Thymus (tissue), 11 donors: ENCODE measurements around the gene NEU4. TPM values are rescaled to one million over a fixed set of nuclear protein-coding genes. Genes with fewer than 3 reads are reported as not detected.

ENCODE experiments used
- DNase-seq, 9 donors: peaks; one replicate each; pipeline ENCODE4 v3.0.0-alpha.2; 2013; ENCODE audit warnings: low spot score in 9 of 9, low read depth in 6 of 9, missing footprints in 1 of 9
- H3K27ac ChIP-seq, 2 donors: one replicate each; pipeline ENCODE4 v1.5.1; 2013; ENCODE audit warnings: control low read depth in 1 of 2, low read depth in 1 of 2, low read length in 1 of 2, mild to moderate bottlenecking in 1 of 2, moderate library complexity in 1 of 2
- H3K27me3 ChIP-seq, 2 donors: one replicate each; pipeline ENCODE4 v1.5.1; 2013; ENCODE audit warnings: low read length in 1 of 2; ENCODE audit not compliant: control insufficient read depth in 2 of 2, insufficient read depth in 1 of 2
- H3K36me3 ChIP-seq, 2 donors: one replicate each; pipeline ENCODE4 v1.5.1; 2013; ENCODE audit warnings: low read length in 1 of 2, mild to moderate bottlenecking in 1 of 2, moderate library complexity in 1 of 2; ENCODE audit not compliant: control insufficient read depth in 2 of 2, insufficient read depth in 2 of 2
- H3K4me1 ChIP-seq, 2 donors: one replicate each; pipeline ENCODE4 v1.5.1; 2013; ENCODE audit warnings: low read length in 2 of 2; ENCODE audit not compliant: control insufficient read depth in 2 of 2, insufficient read depth in 2 of 2
- H3K4me3 ChIP-seq, 2 donors: one replicate each; pipeline ENCODE4 v1.5.1; 2013; ENCODE audit warnings: low read length in 2 of 2, control low read depth in 1 of 2, mild to moderate bottlenecking in 1 of 2
- H3K9me3 ChIP-seq, 2 donors: one replicate each; pipeline ENCODE4 v1.5.1; 2013; ENCODE audit warnings: low read length in 1 of 2, mild to moderate bottlenecking in 1 of 2; ENCODE audit not compliant: control insufficient read depth in 2 of 2, insufficient read depth in 1 of 2
- WGBS: extraction: QIAGEN DNeasy Blood & Tissue Kit; methylation state at CpG from one replicate; pipeline ENCODE4 v1.1.7; 2013; 5-methylcytosine and 5-hydroxymethylcytosine counted together
- polyA plus RNA-seq: library from polyadenylated mRNA; stranded (reverse); fragments of 200-250 nt; gene quantifications from one replicate; pipeline ENCODE4 v1.2.3, GENCODE V29; 2013
- total RNA-seq: library from RNA; stranded (reverse); fragments of 120-200 nt; gene quantifications from one replicate; pipeline ENCODE4 v1.2.4, GENCODE V29; 2013
- donor health status: healthy.

NEU4 gene
- total and polyA plus RNA-seq, 2 donors = 0.05 to 1.1 TPM

- 66% methylated on average over 21 of the region's 21 CpGs for WGBS
- no peak overlapping the region for H3K27ac ChIP-seq
- H3K4me3 ChIP-seq = no peak overlapping the region
- no peak for DNase-seq
- H3K9me3 ChIP-seq = no peaks in the 10 kb centered on the region
- peaks cover 12 to 26% of the 10 kb centered on the region in 2 donors for H3K4me1 ChIP-seq
- no peaks in the 10 kb centered on the region for H3K27me3 ChIP-seq
- peaks cover 13 to 22% of the 10 kb centered on the region in 2 donors for H3K36me3 ChIP-seq
Measured at GRCh38 chr2:241854342-241855244, 45.6 kb downstream of the NEU4 start.

GRCh38 chr2:241855245-241855887 lies 46.4 kb downstream of the NEU4 start:
- Histone ChIP-seq H3K4me3 (no peak overlapping the region), H3K27ac (no peak overlapping the region), H3K4me1 (peaks cover 19 to 34% of the 10 kb centered on the region in 2 donors), H3K9me3 (no peaks in the 10 kb centered on the region), H3K36me3 (peaks cover 9 to 17% of the 10 kb centered on the region in 2 donors), H3K27me3 (no peaks in the 10 kb centered on the region)
- WGBS = 92% methylated on average over 18 of the region's 18 CpGs
- no peak for DNase-seq

GRCh38 chr2:241855888-241856422 lies 47.0 kb downstream of the NEU4 start:
- 95% methylated on average over 20 of the region's 20 CpGs for WGBS
- Histone ChIP-seq H3K27ac (no peak overlapping the region), H3K36me3 (peaks cover 7 to 11% of the 10 kb centered on the region in 2 donors), H3K27me3 (no peaks in the 10 kb centered on the region), H3K4me1 (peaks cover 25 to 40% of the 10 kb centered on the region in 2 donors), H3K9me3 (no peaks in the 10 kb centered on the region), H3K4me3 (no peak overlapping the region)
- DNase-seq = no peak

- Histone ChIP-seq H3K27ac (no peak overlapping the region), H3K27me3 (no peaks in the 10 kb centered on the region), H3K4me1 (peaks cover 32 to 50% of the 10 kb centered on the region in 2 donors), H3K9me3 (no peaks in the 10 kb centered on the region), H3K4me3 (peak overlapping the region in 1 of 2 donors; percentile 3), H3K36me3 (peaks cover 4 to 7% of the 10 kb centered on the region in 2 donors)
- DNase-seq = no peak
- WGBS = 96% methylated on average over 28 of the region's 28 CpGs
Measured at GRCh38 chr2:241857041-241857541, 48.1 kb downstream of the NEU4 start.

GRCh38 chr2:241857572-241858121 lies 48.7 kb downstream of the NEU4 start:
- DNase-seq = no peak
- H3K27me3 ChIP-seq = no peaks in the 10 kb centered on the region
- H3K4me1 ChIP-seq = peaks cover 35 to 55% of the 10 kb centered on the region in 2 donors
- no peak overlapping the region for H3K27ac ChIP-seq
- no peaks in the 10 kb centered on the region for H3K9me3 ChIP-seq
- peak overlapping the region; percentile 48 to 50 for H3K4me3 ChIP-seq
- WGBS = 96% methylated on average over 18 of the region's 18 CpGs
- peaks cover 2 to 4% of the 10 kb centered on the region in 2 donors for H3K36me3 ChIP-seq

- DNase-seq = peak in 4 of 9 donors; percentile 64 to 86 (median 76)
- 70% methylated on average over 28 of the region's 28 CpGs for WGBS
- peaks cover 0 to 6% of the 10 kb centered on the region in 2 donors for H3K27me3 ChIP-seq
- peaks cover 43 to 63% of the 10 kb centered on the region in 2 donors for H3K4me1 ChIP-seq
- peaks cover 0 to 4% of the 10 kb centered on the region in 2 donors for H3K36me3 ChIP-seq
- H3K27ac ChIP-seq = peak within 1 kb of the TSS; percentile 89 to 90
- peak within 1 kb of the TSS; percentile 48 to 50 for H3K4me3 ChIP-seq
- peaks cover 0 to 4% of the 10 kb centered on the region in 2 donors for H3K9me3 ChIP-seq
Measured at GRCh38 chr2:241858206-241859016, 49.4 kb downstream of the NEU4 start, which contains the start of gene PDCD1. Gene PDCD1 (minus strand): TSS chr2:241858894. CDS start chr2:241858838, 56 bp downstream.

- peak overlapping the region; percentile 89 to 90 for H3K27ac ChIP-seq
- peak in 2 of 9 donors; percentile 41 to 69 for DNase-seq
- peaks cover 47 to 69% of the 10 kb centered on the region in 2 donors for H3K4me1 ChIP-seq
- peaks cover 0 to 8% of the 10 kb centered on the region in 2 donors for H3K27me3 ChIP-seq
- H3K4me3 ChIP-seq = peak overlapping the region; percentile 48 to 50
- 16% methylated on average over 9 of the region's 9 CpGs for WGBS
- H3K9me3 ChIP-seq = peaks cover 0 to 4% of the 10 kb centered on the region in 2 donors
- peaks cover 0 to 4% of the 10 kb centered on the region in 2 donors for H3K36me3 ChIP-seq
Measured at GRCh38 chr2:241859017-241859435, 50.0 kb downstream of the NEU4 start.
